HepG2 (cell line): ENCODE results near the gene RAD23A. TPM values are rescaled to one million over a fixed set of nuclear protein-coding genes. Genes with fewer than 3 reads are reported as not detected.

Source experiments
- AKAP8 ChIP-seq: sonication (generic); formaldehyde crosslinking; IDR thresholded peaks from 2 replicates; pipeline ENCODE4 v1.5.1; 2020; ENCODE audit warnings: mild to moderate bottlenecking, missing genetic modification reagents
- ATRX ChIP-seq: sonication (generic); formaldehyde crosslinking; IDR thresholded peaks from 2 replicates; pipeline ENCODE4 v1.4.0; 2020; ENCODE audit warnings: missing genetic modification reagents, borderline replicate concordance
- CC2D1A ChIP-seq: sonication (generic); formaldehyde crosslinking; IDR thresholded peaks from 2 replicates; pipeline ENCODE4 v1.8.1; 2023; ENCODE audit warnings: mild to moderate bottlenecking, missing genetic modification reagents
- CENPX ChIP-seq: sonication (generic); formaldehyde crosslinking; IDR thresholded peaks from 2 replicates; pipeline ENCODE4 v1.9.0; 2021; ENCODE audit warnings: mild to moderate bottlenecking, missing genetic modification reagents, moderate library complexity
- DMAP1 ChIP-seq: IDR thresholded peaks from 2 replicates; pipeline ENCODE4 v1.6.1; 2016
- EZH2 ChIP-seq: conservative IDR thresholded peaks from 2 replicates; pipeline ENCODE4 v1.6.1; 2012; ENCODE audit warnings: mild to moderate bottlenecking, low read depth, low read length, moderate library complexity
- FOXP1 ChIP-seq, 2 experiments: fragments of 450-650 bp in 1 of 2; IDR thresholded peaks; 2 replicates each; pipeline ENCODE4 v1.6.1; 2017 to 2018; ENCODE audit warnings: antibody characterized with exemption in 1 of 2
- KDM5A ChIP-seq: fragments of 200-600 bp; sonication (generic); IDR thresholded peaks from 2 replicates; pipeline ENCODE4 v1.7.0; 2018; ENCODE audit warnings: antibody characterized with exemption, mild to moderate bottlenecking, low read length, borderline replicate concordance
- MTF2 ChIP-seq: sonication (generic); formaldehyde crosslinking; IDR thresholded peaks from 2 replicates; pipeline ENCODE4 v1.5.0; 2020; ENCODE audit warnings: missing genetic modification reagents, borderline replicate concordance
- PHF8 ChIP-seq: sonication (generic); formaldehyde crosslinking; IDR thresholded peaks from 2 replicates; pipeline ENCODE4 v1.5.0; 2020; ENCODE audit warnings: missing genetic modification reagents
- RNF2 ChIP-seq: fragments of 450-650 bp; conservative IDR thresholded peaks from 2 replicates; pipeline ENCODE4 v1.6.1; 2016; ENCODE audit warnings: low read depth
- XBP1 ChIP-seq: sonication (generic); formaldehyde crosslinking; IDR thresholded peaks from 2 replicates; pipeline ENCODE4 v1.5.0; 2020; ENCODE audit warnings: missing genetic modification reagents
- ZNF337 ChIP-seq: sonication (generic); formaldehyde crosslinking; IDR thresholded peaks from 2 replicates; pipeline ENCODE4 v1.5.1; 2020; ENCODE audit warnings: missing genetic modification reagents, low read depth, mild to moderate bottlenecking, borderline replicate concordance
- ZZZ3 ChIP-seq: sonication (generic); formaldehyde crosslinking; IDR thresholded peaks from 2 replicates; pipeline ENCODE4 v1.4.0; 2020; ENCODE audit warnings: missing genetic modification reagents, mild to moderate bottlenecking, borderline replicate concordance
- polyA plus RNA-seq, 8 experiments: library from polyadenylated mRNA; depleted of rRNA in 3 of 8; stranded (reverse) in 7 of 8; unstranded in 1 of 8; fragments of >200 nt; fragmentation: Illumina TruSeq in 4 of 8; extraction: Trizol in 4 of 8; gene quantifications; 2 replicates each; pipeline versions ENCODE4 v1.2.1 to v1.2.3, GENCODE V29; 2011 to 2016; ENCODE audit warnings: low read depth in 4 of 8, missing spikeins in 1 of 8, mixed read lengths in 1 of 8; ENCODE audit not compliant: insufficient read depth in 1 of 8
- total RNA-seq, 5 experiments: library from RNA; depleted of rRNA; stranded (reverse); fragments of >200 nt; fragmentation: Illumina TruSeq; extraction: Trizol; gene quantifications; 2 replicates each; pipeline ENCODE4 v1.2.3, GENCODE V29; 2016; ENCODE audit warnings: low read depth in 1 of 5
- TF ChIP-seq, protein P1 (sequence below): sonication (generic); formaldehyde crosslinking; IDR thresholded peaks from 2 replicates; pipeline ENCODE4 v1.4.0; 2020; ENCODE audit warnings: mild to moderate bottlenecking, missing genetic modification reagents
- TF ChIP-seq, protein P2 (sequence below): sonication (generic); formaldehyde crosslinking; IDR thresholded peaks from 2 replicates; pipeline ENCODE4 v1.8.1; 2023; ENCODE audit warnings: missing genetic modification reagents, inconsistent platforms, borderline replicate concordance
- TF ChIP-seq, protein P3 (sequence below): sonication (generic); formaldehyde crosslinking; IDR thresholded peaks from 2 replicates; pipeline ENCODE4 v1.4.0; 2020; ENCODE audit warnings: missing genetic modification reagents; ENCODE audit errors: not compliant biosample characterization
- TF ChIP-seq, protein P4 (sequence below): sonication (generic); formaldehyde crosslinking; IDR thresholded peaks from 2 replicates; pipeline ENCODE4 v1.5.0; 2020; ENCODE audit warnings: missing genetic modification reagents
- TF ChIP-seq, protein P5 (sequence below): sonication (generic); formaldehyde crosslinking; IDR thresholded peaks from 2 replicates; pipeline ENCODE4 v1.5.1; 2020; ENCODE audit warnings: mild to moderate bottlenecking, missing genetic modification reagents, moderate library complexity
- TF ChIP-seq, protein P6 (sequence below): IDR thresholded peaks from 2 replicates; pipeline ENCODE4 v1.6.1; 2016; ENCODE audit warnings: missing biosample characterization, missing genetic modification reagents, low read depth

Gene RAD23A
- total and polyA plus RNA-seq, 2 of the 13 experiments (the other 11 are each of a cell fraction or from before 2014, with no cell fraction given), result 42.5 to 54.2 TPM

DNA sequence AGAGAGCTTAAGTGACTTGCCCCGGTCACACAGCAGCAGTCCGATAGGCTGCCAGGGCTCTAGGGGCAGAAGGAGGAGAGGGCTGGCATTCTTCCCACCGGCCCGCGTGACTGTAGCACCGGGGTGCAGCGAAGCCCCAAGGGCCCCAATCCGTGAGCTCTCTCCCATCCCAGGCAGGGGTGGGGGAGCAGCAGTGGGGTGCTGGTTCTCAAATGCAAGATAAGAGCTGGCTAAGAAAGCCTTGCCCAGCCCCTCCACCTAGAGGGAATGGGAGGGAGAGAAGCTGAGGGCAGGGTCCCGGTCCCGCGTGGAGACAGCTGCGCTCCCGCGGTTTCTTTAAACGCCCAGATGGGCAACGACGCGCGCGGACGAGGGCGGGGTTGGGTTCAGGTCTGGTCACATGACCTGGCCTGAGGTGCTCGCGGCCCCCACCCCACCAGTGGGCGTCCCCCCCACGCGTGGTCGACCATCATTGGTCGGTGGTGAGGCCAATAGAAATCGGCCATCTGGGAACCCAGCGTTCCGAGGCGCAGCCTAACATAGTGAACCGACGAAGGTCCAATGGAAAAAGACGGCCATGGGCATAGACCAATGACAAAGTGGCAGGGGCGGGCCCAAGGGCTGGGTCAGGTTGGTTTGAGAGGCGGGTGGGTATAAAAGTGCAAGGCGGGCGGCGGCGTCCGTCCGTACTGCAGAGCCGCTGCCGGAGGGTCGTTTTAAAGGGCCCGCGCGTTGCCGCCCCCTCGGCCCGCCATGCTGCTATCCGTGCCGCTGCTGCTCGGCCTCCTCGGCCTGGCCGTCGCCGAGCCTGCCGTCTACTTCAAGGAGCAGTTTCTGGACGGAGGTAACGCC lies 7.5 kb upstream of the RAD23A start, which contains the start of gene CALR (continued):
- no peak for TF ChIP-seq FOXP1 (IDR thresholded peaks at IDR 0.05)
- TF ChIP-seq FOXP1 (CRISPR knock-in tag; IDR thresholded peaks at IDR 0.05), result no peak
- TF ChIP-seq AKAP8 (CRISPR knock-in tag), result no peak
- peak; percentile 91 for TF ChIP-seq PHF8
- peak; percentile 67; the same call in 1 of the 2 replicates for TF ChIP-seq MTF2
- TF ChIP-seq, protein P1, sequence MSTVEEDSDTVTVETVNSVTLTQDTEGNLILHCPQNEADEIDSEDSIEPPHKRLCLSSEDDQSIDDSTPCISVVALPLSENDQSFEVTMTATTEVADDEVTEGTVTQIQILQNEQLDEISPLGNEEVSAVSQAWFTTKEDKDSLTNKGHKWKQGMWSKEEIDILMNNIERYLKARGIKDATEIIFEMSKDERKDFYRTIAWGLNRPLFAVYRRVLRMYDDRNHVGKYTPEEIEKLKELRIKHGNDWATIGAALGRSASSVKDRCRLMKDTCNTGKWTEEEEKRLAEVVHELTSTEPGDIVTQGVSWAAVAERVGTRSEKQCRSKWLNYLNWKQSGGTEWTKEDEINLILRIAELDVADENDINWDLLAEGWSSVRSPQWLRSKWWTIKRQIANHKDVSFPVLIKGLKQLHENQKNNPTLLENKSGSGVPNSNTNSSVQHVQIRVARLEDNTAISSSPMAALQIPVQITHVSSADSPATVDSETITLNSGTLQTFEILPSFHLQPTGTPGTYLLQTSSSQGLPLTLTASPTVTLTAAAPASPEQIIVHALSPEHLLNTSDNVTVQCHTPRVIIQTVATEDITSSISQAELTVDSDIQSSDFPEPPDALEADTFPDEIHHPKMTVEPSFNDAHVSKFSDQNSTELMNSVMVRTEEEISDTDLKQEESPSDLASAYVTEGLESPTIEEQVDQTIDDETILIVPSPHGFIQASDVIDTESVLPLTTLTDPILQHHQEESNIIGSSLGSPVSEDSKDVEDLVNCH (CRISPR knock-in tag), result no peak
- TF ChIP-seq, protein P2, sequence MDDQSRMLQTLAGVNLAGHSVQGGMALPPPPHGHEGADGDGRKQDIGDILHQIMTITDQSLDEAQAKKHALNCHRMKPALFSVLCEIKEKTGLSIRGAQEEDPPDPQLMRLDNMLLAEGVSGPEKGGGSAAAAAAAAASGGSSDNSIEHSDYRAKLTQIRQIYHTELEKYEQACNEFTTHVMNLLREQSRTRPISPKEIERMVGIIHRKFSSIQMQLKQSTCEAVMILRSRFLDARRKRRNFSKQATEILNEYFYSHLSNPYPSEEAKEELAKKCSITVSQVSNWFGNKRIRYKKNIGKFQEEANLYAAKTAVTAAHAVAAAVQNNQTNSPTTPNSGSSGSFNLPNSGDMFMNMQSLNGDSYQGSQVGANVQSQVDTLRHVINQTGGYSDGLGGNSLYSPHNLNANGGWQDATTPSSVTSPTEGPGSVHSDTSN (CRISPR knock-in tag), result 0 out of 2 replicates have a peak, but pooled peaks have one; percentile 64
- TF ChIP-seq CC2D1A (CRISPR knock-in tag), result no peak
- TF ChIP-seq, protein P3, sequence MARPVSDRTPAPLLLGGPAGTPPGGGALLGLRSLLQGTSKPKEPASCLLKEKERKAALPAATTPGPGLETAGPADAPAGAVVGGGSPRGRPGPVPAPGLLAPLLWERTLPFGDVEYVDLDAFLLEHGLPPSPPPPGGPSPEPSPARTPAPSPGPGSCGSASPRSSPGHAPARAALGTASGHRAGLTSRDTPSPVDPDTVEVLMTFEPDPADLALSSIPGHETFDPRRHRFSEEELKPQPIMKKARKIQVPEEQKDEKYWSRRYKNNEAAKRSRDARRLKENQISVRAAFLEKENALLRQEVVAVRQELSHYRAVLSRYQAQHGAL (CRISPR knock-in tag), result no peak
- no peak; the same call in 1 of the 2 replicates for TF ChIP-seq ZZZ3
- TF ChIP-seq RNF2, result no peak
- 0 out of 2 replicates have a peak, but pooled peaks have one; percentile 47 for TF ChIP-seq ZNF337 (CRISPR knock-in tag)
- no peak for TF ChIP-seq KDM5A
- TF ChIP-seq DMAP1 (CRISPR knock-in tag), result peak; percentile 95
- no peak for TF ChIP-seq CENPX (CRISPR knock-in tag)
- TF ChIP-seq, protein P4, sequence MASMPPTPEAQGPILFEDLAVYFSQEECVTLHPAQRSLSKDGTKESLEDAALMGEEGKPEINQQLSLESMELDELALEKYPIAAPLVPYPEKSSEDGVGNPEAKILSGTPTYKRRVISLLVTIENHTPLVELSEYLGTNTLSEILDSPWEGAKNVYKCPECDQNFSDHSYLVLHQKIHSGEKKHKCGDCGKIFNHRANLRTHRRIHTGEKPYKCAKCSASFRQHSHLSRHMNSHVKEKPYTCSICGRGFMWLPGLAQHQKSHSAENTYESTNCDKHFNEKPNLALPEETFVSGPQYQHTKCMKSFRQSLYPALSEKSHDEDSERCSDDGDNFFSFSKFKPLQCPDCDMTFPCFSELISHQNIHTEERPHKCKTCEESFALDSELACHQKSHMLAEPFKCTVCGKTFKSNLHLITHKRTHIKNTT (CRISPR knock-in tag), result no peak
- TF ChIP-seq, protein P5, sequence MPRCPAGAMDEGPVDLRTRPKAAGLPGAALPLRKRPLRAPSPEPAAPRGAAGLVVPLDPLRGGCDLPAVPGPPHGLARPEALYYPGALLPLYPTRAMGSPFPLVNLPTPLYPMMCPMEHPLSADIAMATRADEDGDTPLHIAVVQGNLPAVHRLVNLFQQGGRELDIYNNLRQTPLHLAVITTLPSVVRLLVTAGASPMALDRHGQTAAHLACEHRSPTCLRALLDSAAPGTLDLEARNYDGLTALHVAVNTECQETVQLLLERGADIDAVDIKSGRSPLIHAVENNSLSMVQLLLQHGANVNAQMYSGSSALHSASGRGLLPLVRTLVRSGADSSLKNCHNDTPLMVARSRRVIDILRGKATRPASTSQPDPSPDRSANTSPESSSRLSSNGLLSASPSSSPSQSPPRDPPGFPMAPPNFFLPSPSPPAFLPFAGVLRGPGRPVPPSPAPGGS (CRISPR knock-in tag), result peak; percentile 61; the same call in 1 of the 2 replicates
- TF ChIP-seq EZH2, result no peak
- TF ChIP-seq, protein P6, sequence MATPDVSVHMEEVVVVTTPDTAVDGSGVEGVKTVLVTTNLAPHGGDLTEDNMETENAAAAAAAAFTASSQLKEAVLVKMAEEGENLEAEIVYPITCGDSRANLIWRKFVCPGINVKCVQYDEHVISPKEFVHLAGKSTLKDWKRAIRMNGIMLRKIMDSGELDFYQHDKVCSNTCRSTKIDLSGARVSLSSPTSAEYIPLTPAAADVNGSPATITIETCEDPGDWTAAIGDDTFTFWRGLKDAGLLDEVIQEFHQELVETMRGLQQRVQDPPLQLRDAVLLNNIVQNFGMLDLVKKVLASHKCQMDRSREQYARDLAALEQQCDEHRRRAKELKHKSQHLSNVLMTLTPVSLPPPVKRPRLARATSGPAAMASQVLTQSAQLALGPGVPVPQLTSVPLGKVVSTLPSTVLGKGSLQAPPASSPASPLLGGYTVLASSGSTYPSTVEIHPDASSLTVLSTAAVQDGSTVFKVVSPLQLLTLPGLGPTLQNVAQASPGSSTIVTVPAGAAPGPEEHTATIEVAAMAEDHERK (CRISPR knock-in tag), result peak; percentile 25; the same call in 1 of the 2 replicates
- TF ChIP-seq ATRX (CRISPR knock-in tag), result no peak
- TF ChIP-seq XBP1 (CRISPR knock-in tag), result 0 out of 2 replicates have a peak, but pooled peaks have one; percentile 49
